B cell (primary cell): ENCODE data around the gene CFAP20DC. TPM values are rescaled to one million over a fixed set of nuclear protein-coding genes. Genes with fewer than 3 reads are reported as not detected.

ENCODE experiments used
- ATAC-seq: fragments of 200-7000 bp; cut with Tn5 transposase; one replicate; pipeline ENCODE4 v1.10.0; 2021; ENCODE audit warnings: low read depth, mild to moderate bottlenecking, moderate number of reproducible peaks, moderate library complexity
- CTCF ChIA-PET: fragments of 350-600 bp; sonication (Branson Sonifier 250); formaldehyde crosslinking; loops from one replicate; lab custom pipeline; 2021; ENCODE audit warnings: antibody characterized with exemption, inconsistent platforms; lab: Charles Lee
- POLR2A ChIA-PET: fragments of 350-600 bp; sonication (Branson Sonifier 250); formaldehyde crosslinking; loops from one replicate; lab custom pipeline; 2021; ENCODE audit warnings: antibody characterized with exemption; lab: Charles Lee
- DNase-seq: peaks from one replicate; pipeline ENCODE4 v3.0.0; 2013
- H2AFZ ChIP-seq: 2 replicates; pipeline ENCODE4 v1.6.1; 2012; ENCODE audit warnings: mild to moderate bottlenecking, low read depth, low read length; ENCODE audit not compliant: insufficient read depth, poor library complexity, severe bottlenecking
- H3K27ac ChIP-seq, 2 donors: 1 replicate in 1 of 2; 2 replicates in 1 of 2; pipeline ENCODE4 v1.5.1; 2012 to 2013; ENCODE audit warnings: low read length in 2 of 2, mild to moderate bottlenecking in 2 of 2, moderate library complexity in 1 of 2
- H3K27me3 ChIP-seq, 4 experiments: fragments of 200-600 bp in 1 of 4; sonication (generic) in 1 of 4; replicated peaks in 1 of 4; 1 replicate in 2 of 4; 2 replicates in 2 of 4; pipeline versions ENCODE4 v1.6.1 to v1.7.0; 2013 to 2016; ENCODE audit warnings: low read length in 3 of 4, mild to moderate bottlenecking in 2 of 4, mixed read lengths in 1 of 4, moderate library complexity in 1 of 4; ENCODE audit not compliant: insufficient read depth in 4 of 4, control insufficient read depth in 3 of 4; ENCODE audit errors: control extremely low read depth in 1 of 4
- H3K36me3 ChIP-seq, 2 experiments: replicated peaks in 1 of 2; 1 replicate in 1 of 2; 2 replicates in 1 of 2; pipeline versions ENCODE4 v1.6.1 to v1.7.1; 2013; ENCODE audit warnings: low read length in 1 of 2; ENCODE audit not compliant: insufficient read depth in 2 of 2, control insufficient read depth in 1 of 2; ENCODE audit errors: control extremely low read depth in 1 of 2, extremely low read depth in 1 of 2
- H3K4me1 ChIP-seq, 2 donors: fragments of 200-600 bp in 1 of 2; sonication (generic) in 1 of 2; 1 replicate in 1 of 2; 2 replicates in 1 of 2; pipeline versions ENCODE4 v1.5.1 to v1.6.1; 2013 to 2017; ENCODE audit warnings: low read length in 2 of 2; ENCODE audit not compliant: control insufficient read depth in 2 of 2, insufficient read depth in 2 of 2
- H3K4me2 ChIP-seq: replicated peaks from 2 replicates; pipeline ENCODE3; 2012; ENCODE audit warnings: mild to moderate bottlenecking, low read depth, low read length; ENCODE audit not compliant: poor library complexity, severe bottlenecking
- H3K4me3 ChIP-seq, 5 experiments: fragments of 200-600 bp in 1 of 5; sonication (generic) in 1 of 5; 1 replicate in 3 of 5; 2 replicates in 2 of 5; pipeline versions ENCODE4 v1.5.1 to v1.7.0; 2011 to 2016; ENCODE audit warnings: low read length in 4 of 5, mild to moderate bottlenecking in 4 of 5, low read depth in 2 of 5, control low read depth in 1 of 5, moderate library complexity in 1 of 5; ENCODE audit not compliant: insufficient read depth in 1 of 5; ENCODE audit errors: control extremely low read depth in 1 of 5, extremely low read depth in 1 of 5
- H3K79me2 ChIP-seq: fragments of 200-600 bp; sonication (generic); one replicate; pipeline ENCODE4 v1.6.0; 2016; ENCODE audit warnings: low read length; ENCODE audit not compliant: control insufficient read depth, insufficient read depth
- H3K9ac ChIP-seq: fragments of 200-600 bp; sonication (generic); 2 replicates; pipeline ENCODE4 v1.6.1; 2017; ENCODE audit warnings: mild to moderate bottlenecking, low read length, moderate library complexity
- H3K9me3 ChIP-seq, 3 donors: one replicate each; pipeline versions ENCODE4 v1.6.1 to v1.7.1; 2013; ENCODE audit warnings: low read length in 2 of 3; ENCODE audit not compliant: control insufficient read depth in 2 of 3, insufficient read depth in 1 of 3; ENCODE audit errors: control extremely low read depth in 1 of 3
- H4K20me1 ChIP-seq: 2 replicates; pipeline ENCODE4 v1.6.0; 2012; ENCODE audit warnings: mild to moderate bottlenecking, low read length; ENCODE audit not compliant: insufficient read depth, control insufficient read depth, poor library complexity, severe bottlenecking
- H3K27ac Mint-ChIP-seq: one replicate; pipeline ENCODE4 v1.8.0; 2021; ENCODE audit warnings: mixed read lengths
- H3K27me3 Mint-ChIP-seq: one replicate; pipeline ENCODE4 v1.8.0; 2021; ENCODE audit warnings: mixed read lengths
- H3K4me1 Mint-ChIP-seq: one replicate; pipeline ENCODE4 v1.8.0; 2021; ENCODE audit warnings: mixed read lengths
- H3K4me3 Mint-ChIP-seq: one replicate; pipeline ENCODE4 v1.8.0; 2021; ENCODE audit warnings: mixed read lengths
- H3K9me3 Mint-ChIP-seq: one replicate; pipeline ENCODE4 v1.8.0; 2022; ENCODE audit warnings: mixed read lengths; ENCODE audit not compliant: insufficient read depth
- EZH2 ChIP-seq: IDR thresholded peaks from 2 replicates; pipeline ENCODE4 v1.6.1; 2012; ENCODE audit warnings: borderline replicate concordance, low read depth, mild to moderate bottlenecking, moderate library complexity, low read length; ENCODE audit not compliant: insufficient read depth, poor library complexity, severe bottlenecking
- WGBS: methylation state at CpG from one replicate; pipeline ENCODE4 v1.1.5; 2013; ENCODE audit warnings: missing lambda C conversion rate; ENCODE audit not compliant: insufficient coverage; 5-methylcytosine and 5-hydroxymethylcytosine counted together
- intact Hi-C: fragments of 100-400 bp; cut with micrococcal nuclease; formaldehyde crosslinking; loops from one replicate; pipeline ENCODE4 v1.10.0; 2022
- polyA plus RNA-seq: library from polyadenylated mRNA; depleted of rRNA; stranded (reverse); fragments of >200 nt; gene quantifications from 2 replicates; pipeline ENCODE4 v1.2.3, GENCODE V29; 2012
- total RNA-seq, 2 donors: library from RNA; stranded (reverse); fragments of 120-200 nt in 1 of 2; gene quantifications; 1 replicate in 1 of 2; 2 replicates in 1 of 2; pipeline versions ENCODE4 v1.2.3 to v1.2.4, GENCODE V29; 2013 to 2022
- TF ChIP-seq, protein P1 (sequence below): fragments of 200-600 bp; IDR thresholded peaks from one replicate; pipeline ENCODE4 v1.8.0; 2022; ENCODE audit warnings: antibody characterized with exemption, mild to moderate bottlenecking

Gene CFAP20DC
- total and polyA plus RNA-seq, 2 donors (not counting 1 experiment from before 2014, with no cell fraction given), result 0.27 to 1.2 TPM

DNA sequence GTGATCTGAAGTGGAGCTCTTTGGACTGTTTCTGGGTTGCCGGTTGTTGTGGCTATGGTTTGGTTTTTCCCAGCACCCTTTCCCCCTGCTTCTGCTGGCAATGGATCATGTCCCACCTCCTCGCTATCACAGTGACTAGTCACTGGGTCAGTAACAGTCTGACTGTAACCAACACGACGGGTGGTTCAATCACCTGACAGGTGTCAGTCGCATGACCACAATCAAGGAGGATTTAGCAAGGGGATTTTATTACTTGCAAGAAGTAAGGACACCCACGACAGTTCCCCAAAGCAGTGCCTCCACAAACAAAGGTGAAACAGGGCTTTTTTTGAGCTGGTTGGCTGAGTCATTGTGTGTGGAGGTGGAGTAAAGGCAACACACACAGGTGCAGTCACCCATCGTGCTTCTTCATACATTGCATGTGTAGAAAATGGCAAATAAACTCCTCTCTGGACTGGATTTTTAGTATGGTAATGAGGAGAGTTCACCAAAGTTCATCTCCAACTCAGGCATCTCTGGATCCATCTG, 324.4 kb downstream of the CFAP20DC start:
- peaks cover 0 to 4% (median 0%) of the 10 kb centered on the region in 4 experiments for H3K27me3 ChIP-seq
- no peak overlapping the region for H2AFZ ChIP-seq
- POLR2A ChIA-PET, result no interaction called here
- Mint-ChIP-seq H3K4me1 (no peaks in the 10 kb centered on the region), H3K27me3 (no peaks in the 10 kb centered on the region), H3K4me3 (no peak overlapping the region), H3K27ac (no peak overlapping the region), H3K9me3 (no peaks in the 10 kb centered on the region)
- CTCF ChIA-PET, result no interaction called here
- H4K20me1 ChIP-seq, result no peaks in the 10 kb centered on the region
- H3K9me3 ChIP-seq, result no peaks in the 10 kb centered on the region
- WGBS, result 86% methylated on average over 2 of the region's 7 CpGs
- no peaks in the 10 kb centered on the region for H3K79me2 ChIP-seq
- DNase-seq (no peak), ATAC-seq (no peak)
- TF ChIP-seq, protein P1, sequence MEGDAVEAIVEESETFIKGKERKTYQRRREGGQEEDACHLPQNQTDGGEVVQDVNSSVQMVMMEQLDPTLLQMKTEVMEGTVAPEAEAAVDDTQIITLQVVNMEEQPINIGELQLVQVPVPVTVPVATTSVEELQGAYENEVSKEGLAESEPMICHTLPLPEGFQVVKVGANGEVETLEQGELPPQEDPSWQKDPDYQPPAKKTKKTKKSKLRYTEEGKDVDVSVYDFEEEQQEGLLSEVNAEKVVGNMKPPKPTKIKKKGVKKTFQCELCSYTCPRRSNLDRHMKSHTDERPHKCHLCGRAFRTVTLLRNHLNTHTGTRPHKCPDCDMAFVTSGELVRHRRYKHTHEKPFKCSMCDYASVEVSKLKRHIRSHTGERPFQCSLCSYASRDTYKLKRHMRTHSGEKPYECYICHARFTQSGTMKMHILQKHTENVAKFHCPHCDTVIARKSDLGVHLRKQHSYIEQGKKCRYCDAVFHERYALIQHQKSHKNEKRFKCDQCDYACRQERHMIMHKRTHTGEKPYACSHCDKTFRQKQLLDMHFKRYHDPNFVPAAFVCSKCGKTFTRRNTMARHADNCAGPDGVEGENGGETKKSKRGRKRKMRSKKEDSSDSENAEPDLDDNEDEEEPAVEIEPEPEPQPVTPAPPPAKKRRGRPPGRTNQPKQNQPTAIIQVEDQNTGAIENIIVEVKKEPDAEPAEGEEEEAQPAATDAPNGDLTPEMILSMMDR, result no peak
- no peak for TF ChIP-seq EZH2
- no peak overlapping the region for H3K27ac ChIP-seq
- no peak overlapping the region for H3K4me3 ChIP-seq
- no peaks in the 10 kb centered on the region for H3K36me3 ChIP-seq
- H3K4me2 ChIP-seq, result no peak overlapping the region
- no peaks in the 10 kb centered on the region for H3K4me1 ChIP-seq
- intact Hi-C loops, result no loop called here
- no peak overlapping the region for H3K9ac ChIP-seq

DNA sequence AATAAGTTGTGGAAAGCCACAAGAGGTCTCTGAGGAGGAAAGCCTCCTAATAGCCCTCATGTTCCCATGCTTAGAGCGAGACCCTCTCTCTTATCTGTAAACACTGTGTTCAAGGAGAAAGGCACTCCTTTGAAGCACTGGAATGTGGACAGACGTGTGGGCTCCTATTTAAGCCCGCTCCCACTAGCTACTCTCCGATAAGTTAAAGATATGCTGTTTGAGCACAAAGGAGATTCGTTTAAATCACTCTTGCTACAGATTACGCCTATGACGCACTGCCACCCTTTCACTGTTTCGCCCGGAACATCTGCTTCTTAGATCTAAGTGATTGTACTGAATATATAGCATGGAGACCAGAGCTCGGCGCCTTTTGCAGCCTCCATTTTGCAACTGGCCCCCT, 325.5 kb downstream of the CFAP20DC start:
- Histone ChIP-seq H3K4me3 (no peak overlapping the region), H3K79me2 (no peaks in the 10 kb centered on the region), H3K27ac (no peak overlapping the region), H3K36me3 (no peaks in the 10 kb centered on the region), H3K9ac (no peak overlapping the region), H4K20me1 (no peaks in the 10 kb centered on the region), H3K9me3 (no peaks in the 10 kb centered on the region), H2AFZ (no peak overlapping the region), H3K4me2 (no peak overlapping the region), H3K27me3 (peaks cover 0 to 6% (median 0%) of the 10 kb centered on the region in 4 experiments), H3K4me1 (no peaks in the 10 kb centered on the region)
- Mint-ChIP-seq H3K27ac (no peak overlapping the region), H3K27me3 (no peaks in the 10 kb centered on the region), H3K9me3 (no peaks in the 10 kb centered on the region), H3K4me1 (no peaks in the 10 kb centered on the region), H3K4me3 (no peak overlapping the region)
- POLR2A ChIA-PET, result no interaction called here
- 90% methylated on average over 6 of the region's 11 CpGs for WGBS
- no peak for ATAC-seq
- CTCF ChIA-PET, result no interaction called here
- intact Hi-C loops, result no loop called here
- no peak for DNase-seq
- TF ChIP-seq, protein P1, result no peak
- no peak for TF ChIP-seq EZH2
